Gastroesophageal sphincter (tissue), 4 donors: ENCODE results near the gene ARF6. TPM values are rescaled to one million over a fixed set of nuclear protein-coding genes. Genes with fewer than 3 reads are reported as not detected.
A peak's percentile ranks its signal among the peaks of the same experiment; 100 is the strongest.

Source experiments
- ATAC-seq: fragments of 150-250 bp; one replicate; pipeline ENCODE4 v1.9.1; 2016; ENCODE audit warnings: mild to moderate bottlenecking, moderate library complexity
- H3K27ac ChIP-seq, 4 donors: fragments of 200-600 bp; sonication (generic) in 3 of 4; 1 replicate in 3 of 4; 2 replicates in 1 of 4; pipeline ENCODE4 v1.5.1; 2016 to 2019
- H3K27me3 ChIP-seq: fragments of 200-600 bp; sonication (generic); one replicate; pipeline ENCODE4 v1.5.1; 2019
- H3K36me3 ChIP-seq, 2 donors: fragments of 200-600 bp; sonication (generic); one replicate each; pipeline ENCODE4 v1.5.1; 2019; ENCODE audit warnings: control low read depth in 1 of 2
- H3K4me1 ChIP-seq, 3 donors: fragments of 200-600 bp; sonication (generic); 1 replicate in 2 of 3; 2 replicates in 1 of 3; pipeline ENCODE4 v1.5.1; 2016 to 2019; ENCODE audit warnings: control low read depth in 2 of 3
- H3K4me3 ChIP-seq, 2 donors: fragments of 200-600 bp; sonication (generic); one replicate each; pipeline ENCODE4 v1.5.1; 2019; ENCODE audit warnings: mild to moderate bottlenecking in 1 of 2, moderate library complexity in 1 of 2
- H3K9me3 ChIP-seq, 3 donors: fragments of 200-600 bp; sonication (generic); one replicate each; pipeline ENCODE4 v1.5.1; 2017 to 2019; ENCODE audit warnings: control low read depth in 2 of 3
- EP300 ChIP-seq: sonication (generic); formaldehyde crosslinking; IDR thresholded peaks from one replicate; pipeline ENCODE4 v1.6.1; 2017; ENCODE audit warnings: antibody characterized with exemption, mild to moderate bottlenecking
- POLR2A ChIP-seq, 2 donors: fragments of 450-650 bp; IDR thresholded peaks; one replicate each; pipeline ENCODE4 v1.6.1; 2017; ENCODE audit warnings: antibody characterized with exemption in 2 of 2, mild to moderate bottlenecking in 2 of 2, moderate library complexity in 1 of 2
- POLR2AphosphoS5 ChIP-seq: sonication (generic); formaldehyde crosslinking; IDR thresholded peaks from one replicate; pipeline ENCODE4 v1.6.1; 2017; ENCODE audit warnings: antibody characterized with exemption
- WGBS, 2 donors: methylation state at CpG; one replicate each; pipeline ENCODE4 v1.1.5; 2018; ENCODE audit warnings: low coverage in 1 of 2; 5-methylcytosine and 5-hydroxymethylcytosine counted together
- total RNA-seq, 4 donors: library from RNA; depleted of rRNA; stranded (reverse); fragments of >200 nt; gene quantifications; one replicate each; pipeline ENCODE4 v1.1.0, GENCODE V29; 2016
- TF ChIP-seq, protein P1 (sequence below), 4 experiments: fragments of 200-600 bp in 2 of 4; fragments of 450-650 bp in 2 of 4; sonication (generic) in 1 of 4; IDR thresholded peaks; one replicate each; pipeline ENCODE4 v1.5.1; 2017 to 2019; ENCODE audit warnings: antibody characterized with exemption in 4 of 4, mild to moderate bottlenecking in 2 of 4, moderate library complexity in 2 of 4

Gene ARF6
- total RNA-seq, 4 donors from 2014 or later = 43.1 to 59.6 (median 51.3) TPM

DNA sequence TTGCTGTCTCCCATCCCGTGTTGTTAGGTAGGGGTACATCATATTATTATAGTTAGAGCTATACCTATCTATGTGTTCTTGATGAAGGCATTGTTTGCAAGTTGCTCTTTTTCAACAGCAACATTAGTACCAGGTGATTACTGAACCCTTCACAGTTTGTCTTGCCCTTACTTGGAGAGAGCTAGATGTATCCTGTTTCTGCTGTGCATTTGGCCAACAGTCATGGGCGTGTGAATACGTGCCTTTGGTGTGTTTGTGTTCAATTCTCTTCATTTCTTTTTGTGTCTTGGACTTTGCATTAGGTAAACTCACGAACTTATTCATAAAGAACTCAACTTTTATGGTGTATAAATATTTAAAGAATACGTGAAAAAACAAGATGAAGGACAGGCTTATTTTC is 14.3 kb downstream of the ARF6 start:
- ATAC-seq = no peak
- H3K4me3 ChIP-seq = no peak overlapping the region
- TF ChIP-seq EP300 = no peak
- no peak for TF ChIP-seq POLR2A (IDR thresholded peaks at IDR 0.05)
- TF ChIP-seq, protein P1, sequence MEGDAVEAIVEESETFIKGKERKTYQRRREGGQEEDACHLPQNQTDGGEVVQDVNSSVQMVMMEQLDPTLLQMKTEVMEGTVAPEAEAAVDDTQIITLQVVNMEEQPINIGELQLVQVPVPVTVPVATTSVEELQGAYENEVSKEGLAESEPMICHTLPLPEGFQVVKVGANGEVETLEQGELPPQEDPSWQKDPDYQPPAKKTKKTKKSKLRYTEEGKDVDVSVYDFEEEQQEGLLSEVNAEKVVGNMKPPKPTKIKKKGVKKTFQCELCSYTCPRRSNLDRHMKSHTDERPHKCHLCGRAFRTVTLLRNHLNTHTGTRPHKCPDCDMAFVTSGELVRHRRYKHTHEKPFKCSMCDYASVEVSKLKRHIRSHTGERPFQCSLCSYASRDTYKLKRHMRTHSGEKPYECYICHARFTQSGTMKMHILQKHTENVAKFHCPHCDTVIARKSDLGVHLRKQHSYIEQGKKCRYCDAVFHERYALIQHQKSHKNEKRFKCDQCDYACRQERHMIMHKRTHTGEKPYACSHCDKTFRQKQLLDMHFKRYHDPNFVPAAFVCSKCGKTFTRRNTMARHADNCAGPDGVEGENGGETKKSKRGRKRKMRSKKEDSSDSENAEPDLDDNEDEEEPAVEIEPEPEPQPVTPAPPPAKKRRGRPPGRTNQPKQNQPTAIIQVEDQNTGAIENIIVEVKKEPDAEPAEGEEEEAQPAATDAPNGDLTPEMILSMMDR (IDR thresholded peaks at IDR 0.05) = no peak
- no peak for TF ChIP-seq POLR2AphosphoS5
- no peaks in the 10 kb centered on the region for H3K36me3 ChIP-seq
- WGBS, 2 donors = 51 to 60% methylated on average over 5 of the region's 5 CpGs
- no peaks in the 10 kb centered on the region for H3K9me3 ChIP-seq
- H3K27me3 ChIP-seq = no peaks in the 10 kb centered on the region
- no peak overlapping the region for H3K27ac ChIP-seq
- H3K4me1 ChIP-seq = no peaks in the 10 kb centered on the region

DNA sequence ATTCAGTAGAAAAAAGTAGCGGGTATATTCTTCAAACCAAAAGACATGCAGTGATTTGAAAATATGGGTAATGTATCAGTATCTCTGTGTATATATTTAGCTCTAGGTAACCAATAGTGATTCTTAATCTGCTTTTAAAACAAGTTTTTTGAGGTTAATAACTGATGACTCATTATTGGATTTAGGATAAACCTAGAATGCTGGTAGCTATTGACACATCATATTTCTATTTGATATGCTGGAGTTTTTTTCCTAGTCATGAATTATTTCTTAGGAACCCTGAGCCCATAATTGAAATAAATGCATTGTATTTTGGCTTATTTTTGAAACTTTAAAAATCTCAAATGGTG is 15.5 kb downstream of the ARF6 start:
- Histone ChIP-seq H3K36me3 (no peaks in the 10 kb centered on the region), H3K4me1 (no peaks in the 10 kb centered on the region), H3K27me3 (no peaks in the 10 kb centered on the region), H3K27ac (peak overlapping the region in 3 of 4 donors; percentile 16 to 60 (median 49)), H3K4me3 (no peak overlapping the region), H3K9me3 (no peaks in the 10 kb centered on the region)
- no peak for TF ChIP-seq POLR2A (IDR thresholded peaks at IDR 0.05)
- no peak for TF ChIP-seq EP300
- TF ChIP-seq, protein P1 (IDR thresholded peaks at IDR 0.05) = no peak
- TF ChIP-seq POLR2AphosphoS5 = no peak
- 0% methylated on average over 1 of the region's 1 CpG for WGBS, 2 donors
- no peak for ATAC-seq

DNA sequence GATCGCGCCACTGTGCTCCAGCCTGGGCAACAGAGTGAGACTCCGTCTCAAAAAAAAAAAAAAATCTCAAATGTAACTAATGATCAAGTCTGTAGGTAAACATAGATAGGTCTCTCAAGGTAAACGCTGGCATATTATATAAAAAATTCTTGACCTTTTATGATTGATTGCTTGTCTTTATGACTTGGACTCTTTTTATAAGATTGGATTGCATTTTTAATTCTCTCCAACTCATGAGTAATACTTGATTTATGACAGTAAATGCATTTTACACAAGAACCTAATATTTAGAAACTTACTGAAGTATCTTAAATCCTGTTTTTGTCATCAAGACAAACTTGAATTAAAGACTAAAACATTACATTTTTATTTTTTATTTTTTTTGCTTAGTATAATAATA is 16.1 kb downstream of the ARF6 start:
- H3K27me3 ChIP-seq = no peaks in the 10 kb centered on the region
- WGBS, 2 donors = 92% methylated on average over 4 of the region's 4 CpGs; no CpG with 5 or more reads in 1 of the 2 donors
- no peak for ATAC-seq
- H3K27ac ChIP-seq = no peak overlapping the region
- no peaks in the 10 kb centered on the region for H3K9me3 ChIP-seq
- no peaks in the 10 kb centered on the region for H3K4me1 ChIP-seq
- TF ChIP-seq POLR2AphosphoS5 = no peak
- no peak overlapping the region for H3K4me3 ChIP-seq
- H3K36me3 ChIP-seq = no peaks in the 10 kb centered on the region

DNA sequence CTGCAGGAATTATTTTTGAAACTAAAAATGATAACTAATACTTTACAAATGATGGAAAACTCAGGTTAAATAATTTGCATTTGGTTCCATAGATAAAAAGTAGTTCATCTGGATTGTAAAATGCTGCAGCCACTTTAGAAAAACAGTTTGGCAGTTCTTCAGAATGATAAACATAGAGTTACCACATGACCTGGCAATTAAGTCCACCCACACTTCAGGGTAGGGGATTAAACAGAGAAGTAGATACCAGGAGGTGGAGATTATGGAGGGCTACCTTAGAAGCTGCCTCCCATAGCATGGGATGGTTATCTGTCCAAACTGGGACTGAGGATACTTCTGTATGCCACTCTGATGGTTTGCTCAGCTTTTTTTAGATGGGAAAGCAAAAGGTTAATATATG is 22.2 kb downstream of the ARF6 start:
- no peak for ATAC-seq
- TF ChIP-seq, protein P1 (IDR thresholded peaks at IDR 0.05) = no peak
- TF ChIP-seq POLR2A (IDR thresholded peaks at IDR 0.05) (no peak), POLR2AphosphoS5 (no peak), EP300 (no peak)
- H3K4me3 ChIP-seq = no peak overlapping the region
- H3K9me3 ChIP-seq = no peaks in the 10 kb centered on the region
- H3K4me1 ChIP-seq = no peaks in the 10 kb centered on the region
- no peak overlapping the region for H3K27ac ChIP-seq
- H3K27me3 ChIP-seq = no peaks in the 10 kb centered on the region
- H3K36me3 ChIP-seq = no peaks in the 10 kb centered on the region

DNA sequence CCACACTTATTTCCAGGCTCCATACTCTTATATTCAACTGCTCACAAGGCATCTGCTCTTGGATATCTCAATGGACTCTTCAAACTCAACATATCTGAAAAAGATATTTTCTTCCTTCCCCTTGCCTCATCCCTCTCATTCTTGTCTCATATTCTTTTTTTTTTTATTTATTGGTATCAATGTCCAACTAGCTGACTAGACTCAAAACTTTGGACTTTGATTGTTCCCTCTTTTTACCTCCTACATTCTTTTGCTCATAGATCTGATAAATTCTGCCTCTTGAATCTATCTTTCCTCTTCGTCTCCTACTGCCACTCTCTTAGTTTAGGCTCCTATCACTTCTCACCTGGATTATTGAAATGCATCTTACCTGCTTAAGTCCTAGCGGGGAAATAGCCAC is 25.8 kb downstream of the ARF6 start:
- no peaks in the 10 kb centered on the region for H3K36me3 ChIP-seq
- H3K4me1 ChIP-seq = no peaks in the 10 kb centered on the region
- H3K9me3 ChIP-seq = no peaks in the 10 kb centered on the region
- no peak for TF ChIP-seq POLR2AphosphoS5
- TF ChIP-seq EP300 = no peak
- TF ChIP-seq POLR2A (IDR thresholded peaks at IDR 0.05) = no peak
- TF ChIP-seq, protein P1 (IDR thresholded peaks at IDR 0.05) = no peak
- ATAC-seq = no peak
- H3K27ac ChIP-seq = no peak overlapping the region
- no peak overlapping the region for H3K4me3 ChIP-seq
- no peaks in the 10 kb centered on the region for H3K27me3 ChIP-seq
- 87% methylated on average over 2 of the region's 2 CpGs; no CpG with 5 or more reads in 1 of the 2 donors for WGBS, 2 donors
